GM12878 (cell line): ENCODE data around the gene PRR20B. TPM values are rescaled to one million over a fixed set of nuclear protein-coding genes. Genes with fewer than 3 reads are reported as not detected.
"Not testable (repeated sequence)": the region's sequence is repeated elsewhere in the genome, so short reads cannot be mapped to it uniquely, and the experiment has no call there.

ENCODE experiments used
- ATAC-seq: fragments of 200-7000 bp; cut with Tn5 transposase; 3 replicates; pipeline ENCODE4 v1.9.1; 2020; ENCODE audit warnings: mild to moderate bottlenecking, moderate library complexity
- BruUV-seq: library from RNA; stranded (reverse); fragments of 400-500 nt; replicated peaks from 2 replicates; lab custom pipeline; 2021; lab: Mats Ljungman, UMichigan
- CTCF ChIA-PET: fragments of 300-600 bp; sonication (Branson Sonifier 250); formaldehyde crosslinking; extraction: SDS; loops from one replicate; lab custom pipeline; 2021; ENCODE audit warnings: inconsistent platforms; lab: Yijun Ruan, JAX
- POLR2A ChIA-PET: fragments of 350-600 bp; formaldehyde crosslinking; extraction: SDS; loops from one replicate; lab custom pipeline; 2021; ENCODE audit warnings: inconsistent platforms; lab: Charles Lee
- RAD21 ChIA-PET: fragments of 300-600 bp; sonication (Branson Sonifier 250); formaldehyde crosslinking; loops from one replicate; lab custom pipeline; 2023; ENCODE audit warnings: antibody characterized with exemption; ENCODE audit not compliant: unreplicated experiment; lab: Charles Lee
- SMC1A ChIA-PET: fragments of 300-600 bp; sonication (Branson Sonifier 250); formaldehyde crosslinking; loops from one replicate; lab custom pipeline; 2023; ENCODE audit not compliant: unreplicated experiment, uncharacterized antibody; lab: Charles Lee
- DNase-seq: peaks from one replicate; pipeline ENCODE4 v3.0.0-alpha.2; 2011; ENCODE audit warnings: low read depth, low spot score
- FAIRE-seq: peaks from 3 replicates; lab custom pipeline; 2011; peaks lifted over from hg19 to GRCh38; lab: Jason Lieb, UNC
- H2AFZ ChIP-seq: 2 replicates; pipeline ENCODE4 v1.6.0; 2011; ENCODE audit warnings: low read depth, low read length, control low read depth; ENCODE audit not compliant: control insufficient read depth
- H3K27ac ChIP-seq: 2 replicates; pipeline ENCODE4 v1.5.1; 2011; ENCODE audit warnings: control low read depth; ENCODE audit not compliant: control insufficient read depth, insufficient read depth
- H3K27me3 ChIP-seq, 2 experiments: replicated peaks in 1 of 2; 2 replicates each; pipeline versions ENCODE4 v1.6.0 to v1.6.1; 2011; ENCODE audit warnings: low read length in 1 of 2; ENCODE audit not compliant: control insufficient read depth in 2 of 2, insufficient read depth in 2 of 2
- H3K36me3 ChIP-seq, 2 experiments: 2 replicates each; pipeline ENCODE4 v1.5.1; 2011; ENCODE audit warnings: low read length in 1 of 2; ENCODE audit not compliant: control insufficient read depth in 2 of 2, insufficient read depth in 2 of 2
- H3K4me1 ChIP-seq: 2 replicates; pipeline ENCODE4 v1.6.1; 2011; ENCODE audit warnings: mild to moderate bottlenecking, low read length, moderate library complexity, mixed read lengths; ENCODE audit not compliant: control insufficient read depth, insufficient read depth
- H3K4me2 ChIP-seq: 2 replicates; pipeline ENCODE4 v1.6.0; 2011; ENCODE audit warnings: control low read depth; ENCODE audit not compliant: control insufficient read depth, insufficient read depth
- H3K4me3 ChIP-seq: fragments of 200-600 bp; sonication (generic); 2 replicates; pipeline ENCODE4 v1.5.1; 2016
- H3K79me2 ChIP-seq: 2 replicates; pipeline ENCODE4 v1.6.0; 2011; ENCODE audit warnings: low read length; ENCODE audit not compliant: control insufficient read depth, insufficient read depth
- H3K9ac ChIP-seq: 2 replicates; pipeline ENCODE4 v1.8.0; 2011; ENCODE audit warnings: low read length, control low read depth, mixed read lengths; ENCODE audit not compliant: control insufficient read depth, insufficient read depth
- H3K9me3 ChIP-seq: replicated peaks from 3 replicates; pipeline ENCODE4 v1.5.1; 2011; ENCODE audit warnings: mild to moderate bottlenecking, low read length; ENCODE audit not compliant: control insufficient read depth, insufficient read depth
- H4K20me1 ChIP-seq: 2 replicates; pipeline ENCODE4 v1.6.0; 2011; ENCODE audit not compliant: control insufficient read depth, insufficient read depth
- SUZ12 ChIP-seq: fragments of 200-600 bp; sonication (generic); IDR thresholded peaks from one replicate; pipeline ENCODE4 v1.6.1; 2018; ENCODE audit warnings: antibody characterized with exemption, mild to moderate bottlenecking; ENCODE audit not compliant: unreplicated experiment
- ZZZ3 ChIP-seq: IDR thresholded peaks from 2 replicates; pipeline ENCODE4 v1.6.1; 2011; ENCODE audit warnings: low read depth; ENCODE audit not compliant: control insufficient read depth, insufficient read length
- WGBS: methylation state at CpG from one replicate; pipeline ENCODE4 v1.1.6; 2016; ENCODE audit warnings: low lambda C conversion rate; ENCODE audit not compliant: insufficient replicate concordance, insufficient coverage; ENCODE audit errors: missing lambda C conversion rate; 5-methylcytosine and 5-hydroxymethylcytosine counted together
- in situ Hi-C: fragments of 300-500 bp; cut with MboI; formaldehyde crosslinking; loops from 9 replicates; pipeline ENCODE4 v1.14.3; 2018; ENCODE audit warnings: mixed read lengths
- intact Hi-C: fragments of 100-400 bp; cut with micrococcal nuclease; formaldehyde crosslinking; loops from one replicate; pipeline ENCODE4 v1.14.2; 2022; ENCODE audit not compliant: unreplicated experiment
- polyA plus RNA-seq, 11 experiments: library from polyadenylated mRNA; depleted of rRNA in 4 of 11; unstranded in 6 of 11; stranded (reverse) in 5 of 11; fragments of >200 nt; fragmentation: Nextera tagmentation in 4 of 11; fragmentation: Illumina TruSeq in 1 of 11; extraction: Ambion mirVana in 4 of 11; extraction: Trizol in 1 of 11; gene quantifications; 1 replicate in 1 of 11; 2 replicates in 10 of 11; pipeline versions ENCODE4 v1.2.1 to v1.2.3, GENCODE V29; 2011 to 2016; ENCODE audit warnings: inconsistent platforms in 2 of 11, missing spikeins in 2 of 11, low read depth in 1 of 11
- total RNA-seq, 4 experiments: library from RNA; depleted of rRNA in 3 of 4; stranded (reverse); fragments of >200 nt in 3 of 4; fragmentation: Illumina TruSeq in 1 of 4; extraction: Trizol in 1 of 4; gene quantifications; 2 replicates each; pipeline versions ENCODE4 v1.2.1 to v1.2.3, GENCODE V29; 2013 to 2021

PRR20B gene
- total and polyA plus RNA-seq, 10 of the 15 experiments (the other 5 are each of a cell fraction or from before 2014, with no cell fraction given): not detected

DNA sequence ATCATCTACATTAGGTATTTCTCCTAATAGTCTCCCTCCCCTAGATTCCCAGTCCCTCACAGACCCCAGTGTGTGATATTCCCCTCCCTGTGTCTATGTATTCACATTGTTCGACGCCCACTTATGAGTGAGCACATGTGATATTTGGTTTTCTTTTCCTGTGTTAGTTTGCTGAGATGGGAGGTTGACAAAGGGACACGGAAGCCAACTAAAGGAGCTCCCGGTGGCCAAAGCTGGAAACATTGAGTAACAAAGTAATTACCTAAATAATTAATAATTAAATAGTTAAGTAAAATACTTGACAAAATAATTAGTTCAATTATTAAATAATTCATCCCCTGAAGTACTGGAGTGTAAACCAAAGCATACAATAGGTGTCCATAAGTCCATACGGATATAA is 8.3 kb upstream of the PRR20B start (continued):
- TF ChIP-seq ZZZ3 (no peak), SUZ12 (no peak)

DNA sequence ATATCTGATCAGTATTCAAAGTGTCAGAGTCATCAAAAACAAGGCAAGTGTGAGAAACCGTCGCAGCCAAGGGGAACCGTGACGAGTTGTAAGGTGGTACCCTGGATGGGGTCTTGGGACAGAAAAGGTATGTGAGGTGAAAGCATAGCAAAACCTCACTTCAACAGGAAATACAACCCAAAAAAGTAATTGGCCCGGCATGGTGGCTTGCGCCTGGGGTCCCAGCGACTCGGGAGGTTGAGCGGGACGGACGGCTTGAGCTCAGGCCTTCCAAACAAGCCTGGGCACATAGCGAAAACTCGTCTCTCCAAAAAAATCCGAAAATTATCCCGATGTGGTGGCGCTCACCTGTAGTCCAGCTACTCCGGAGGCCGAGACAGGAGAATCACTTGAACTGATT is 7.5 kb upstream of the PRR20B start:
- FAIRE-seq, H3K27me3 ChIP-seq, H2AFZ ChIP-seq, POLR2A ChIA-PET, H3K36me3 ChIP-seq, BruUV-seq, H3K9me3 ChIP-seq, H4K20me1 ChIP-seq, RAD21 ChIA-PET, H3K27ac ChIP-seq, H3K4me3 ChIP-seq, DNase-seq, intact Hi-C loops, in situ Hi-C loops, H3K4me2 ChIP-seq, SMC1A ChIA-PET, ATAC-seq, H3K9ac ChIP-seq, H3K4me1 ChIP-seq, CTCF ChIA-PET, H3K79me2 ChIP-seq: not testable (repeated sequence)
- 87% methylated on average over 7 of the region's 18 CpGs for WGBS

DNA sequence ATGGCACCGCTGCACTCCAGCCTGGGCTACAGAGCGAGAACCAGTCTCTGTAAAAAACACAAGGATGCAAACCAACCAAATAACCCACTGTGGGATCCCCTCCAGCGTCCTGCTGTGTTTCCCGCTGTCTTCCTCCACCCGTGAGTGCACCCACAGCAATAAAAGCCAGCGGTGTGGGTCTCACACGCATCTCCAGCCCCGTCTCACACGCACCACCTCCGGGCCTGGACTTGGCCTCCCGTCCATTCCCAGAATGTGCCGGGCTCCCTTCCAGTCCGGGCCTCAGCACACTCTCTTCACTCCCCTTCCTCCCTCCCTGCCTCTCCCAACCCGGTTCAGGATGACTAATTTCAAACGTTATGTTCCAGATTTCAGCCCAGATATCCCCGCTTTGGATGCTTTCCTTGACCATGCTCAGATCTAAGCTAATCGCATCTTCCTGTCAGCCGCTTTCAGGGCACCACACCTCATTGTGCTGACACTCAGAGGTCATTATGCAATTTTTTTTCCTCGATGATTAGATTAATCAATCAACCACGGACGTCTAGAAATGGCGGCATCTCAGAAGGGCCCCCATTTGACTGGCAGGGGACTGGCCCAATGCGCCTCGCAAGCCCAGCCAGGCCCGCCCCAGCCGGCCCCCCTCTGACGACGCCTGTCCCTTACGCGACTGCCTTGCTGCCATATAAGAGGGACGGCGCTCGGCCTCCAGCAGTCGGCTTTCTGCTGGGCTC is 6.9 kb upstream of the PRR20B start, which contains the start of gene PRR20A:
Gene PRR20A, plus strand, starts transcription at position 684 of the 734 bp plus-strand sequence. CDS start 387 bp downstream, outside the sequence.
- H3K79me2 ChIP-seq, H4K20me1 ChIP-seq, H3K4me1 ChIP-seq, H3K9ac ChIP-seq, H3K27ac ChIP-seq, FAIRE-seq, ATAC-seq, DNase-seq, BruUV-seq, POLR2A ChIA-PET, RAD21 ChIA-PET, H3K4me3 ChIP-seq, H3K9me3 ChIP-seq, H3K36me3 ChIP-seq, intact Hi-C loops, H3K27me3 ChIP-seq, H3K4me2 ChIP-seq, SMC1A ChIA-PET, H2AFZ ChIP-seq, CTCF ChIA-PET, in situ Hi-C loops: not testable (repeated sequence)
- 76% methylated on average over 8 of the region's 34 CpGs for WGBS

- POLR2A ChIA-PET, H3K4me1 ChIP-seq, SMC1A ChIA-PET, FAIRE-seq, H3K27ac ChIP-seq, H3K27me3 ChIP-seq, RAD21 ChIA-PET, H3K9me3 ChIP-seq, intact Hi-C loops, H3K36me3 ChIP-seq, H3K4me2 ChIP-seq, in situ Hi-C loops, H2AFZ ChIP-seq, H3K79me2 ChIP-seq, BruUV-seq, H3K9ac ChIP-seq, ATAC-seq, CTCF ChIA-PET, DNase-seq, H4K20me1 ChIP-seq, H3K4me3 ChIP-seq: not testable (repeated sequence)
- 71% methylated on average over 8 of the region's 14 CpGs for WGBS
Measured at GRCh38 chr13:57148106-57148505, 818 bp downstream of the PRR20B start.
